GM12874 (cell line): ENCODE results near the gene PCSK1N.

Experiments
- CTCF ChIP-seq: IDR thresholded peaks from 2 replicates; pipeline ENCODE4 v1.5.1; 2011; ENCODE audit warnings: low read depth, mild to moderate bottlenecking, control low read depth, low read length, moderate library complexity; ENCODE audit not compliant: insufficient read depth

The PCSK1N gene

GRCh38 chrX:48834383-48834709, 1.1 kb downstream of the PCSK1N start:
- no peak for TF ChIP-seq CTCF

GRCh38 chrX:48833542-48834138, 1.8 kb downstream of the PCSK1N start:
- TF ChIP-seq CTCF: no peak

GRCh38 chrX:48831909-48832291, 3.5 kb downstream of the PCSK1N start:
- no peak for TF ChIP-seq CTCF

- TF ChIP-seq CTCF: no peak
Measured at GRCh38 chrX:48831136-48831908, 4.1 kb downstream of the PCSK1N start.

GRCh38 chrX:48829016-48829735, 6.2 kb downstream of the PCSK1N start:
- no peak for TF ChIP-seq CTCF

GRCh38 chrX:48827654-48827968, 7.8 kb downstream of the PCSK1N start:
- no peak for TF ChIP-seq CTCF

- TF ChIP-seq CTCF: no peak
Measured at GRCh38 chrX:48826876-48827653, 8.3 kb downstream of the PCSK1N start.
